Fibroblast of skin of right quadriceps (primary cell): ENCODE data around the gene UBR4.

Experiments
- DNase-seq: peaks from one replicate; pipeline ENCODE4 v3.0.0-alpha.2; 2013

Gene UBR4

GRCh38 chr1:19068639-19069276 lies 141.3 kb downstream of the UBR4 start:
- no peak for DNase-seq

- no peak for DNase-seq
Observed at GRCh38 chr1:19067912-19068638, 142.0 kb downstream of the UBR4 start.

- DNase-seq = no peak
Observed at GRCh38 chr1:19067182-19067911, 142.7 kb downstream of the UBR4 start.

GRCh38 chr1:19066874-19067181 lies 143.2 kb downstream of the UBR4 start:
- no peak for DNase-seq

GRCh38 chr1:19066248-19066873 lies 143.7 kb downstream of the UBR4 start:
- no peak for DNase-seq

GRCh38 chr1:19065526-19066247 lies 144.4 kb downstream of the UBR4 start:
- DNase-seq = no peak

- DNase-seq = no peak
Observed at GRCh38 chr1:19064906-19065450, 145.1 kb downstream of the UBR4 start.

- DNase-seq = no peak
Observed at GRCh38 chr1:19063122-19063521, 146.9 kb downstream of the UBR4 start.

GRCh38 chr1:19062258-19063029 lies 147.6 kb downstream of the UBR4 start:
- DNase-seq = no peak

- DNase-seq = no peak
Observed at GRCh38 chr1:19061798-19062197, 148.3 kb downstream of the UBR4 start.

GRCh38 chr1:19061343-19061742 lies 148.7 kb downstream of the UBR4 start:
- no peak for DNase-seq

- DNase-seq = no peak
Observed at GRCh38 chr1:19059773-19060172, 150.3 kb downstream of the UBR4 start.

- DNase-seq = no peak
Observed at GRCh38 chr1:19058476-19058797, 151.6 kb downstream of the UBR4 start.

GRCh38 chr1:19057784-19058475 lies 152.1 kb downstream of the UBR4 start:
- no peak for DNase-seq

GRCh38 chr1:19057182-19057779 lies 152.8 kb downstream of the UBR4 start:
- no peak for DNase-seq

GRCh38 chr1:19055701-19056100 lies 154.4 kb downstream of the UBR4 start:
- no peak for DNase-seq

- DNase-seq = no peak
Observed at GRCh38 chr1:19055001-19055400, 155.1 kb downstream of the UBR4 start.

GRCh38 chr1:19054216-19054615 lies 155.8 kb downstream of the UBR4 start:
- DNase-seq = no peak

- no peak for DNase-seq
Observed at GRCh38 chr1:19053486-19053885, 156.6 kb downstream of the UBR4 start.

- DNase-seq = no peak
Observed at GRCh38 chr1:19049798-19050197, 160.3 kb downstream of the UBR4 start.
